Measurements from ENCODE around the gene NR3C1. TPM values are rescaled to one million over a fixed set of nuclear protein-coding genes. Genes with fewer than 3 reads are reported as not detected.

NR3C1 gene
- total RNA-seq, 4 donors from 2014 or later: 40.4 to 55.0 (median 45.2) TPM

DNA sequence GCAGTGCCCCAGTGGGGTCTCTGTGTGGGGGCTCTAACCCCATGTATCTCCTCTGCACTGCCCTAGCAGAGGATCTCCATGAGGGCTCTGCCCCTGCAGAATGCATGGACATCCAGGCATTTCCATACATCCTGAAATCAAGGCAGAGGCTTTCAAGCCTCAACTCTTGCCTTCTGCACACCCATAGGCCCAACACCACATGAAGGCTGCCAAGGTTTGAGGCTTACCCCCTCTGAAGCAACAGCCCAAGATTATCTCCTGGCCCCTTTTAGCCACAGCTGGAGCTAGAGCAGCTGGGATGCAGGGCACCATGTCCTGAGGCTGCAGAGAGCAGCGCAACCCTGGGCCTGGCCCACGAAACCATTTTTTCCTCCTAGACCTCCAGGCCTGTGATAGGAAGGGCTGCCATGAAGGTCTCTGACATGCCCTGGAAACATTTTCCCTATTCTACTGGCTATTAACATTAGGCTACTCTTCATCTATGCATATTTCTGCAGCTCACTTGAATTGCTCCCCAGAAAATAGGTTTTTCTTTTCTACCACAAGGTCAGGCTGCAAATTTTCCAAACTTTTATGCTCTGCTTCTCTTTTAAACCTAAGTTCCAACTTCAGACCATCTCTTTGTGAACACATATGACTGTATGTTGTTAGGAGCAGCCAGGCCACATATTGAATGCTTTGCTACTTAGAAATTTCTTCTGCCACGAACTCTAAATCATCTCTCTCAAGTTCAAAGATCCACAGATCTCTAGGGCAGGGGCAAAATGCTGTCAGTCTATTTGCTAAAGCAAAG is 18.4 kb downstream of the NR3C1 start:
- no peak for TF ChIP-seq POLR2A (IDR thresholded peaks at IDR 0.05)
- TF ChIP-seq, protein P1, sequence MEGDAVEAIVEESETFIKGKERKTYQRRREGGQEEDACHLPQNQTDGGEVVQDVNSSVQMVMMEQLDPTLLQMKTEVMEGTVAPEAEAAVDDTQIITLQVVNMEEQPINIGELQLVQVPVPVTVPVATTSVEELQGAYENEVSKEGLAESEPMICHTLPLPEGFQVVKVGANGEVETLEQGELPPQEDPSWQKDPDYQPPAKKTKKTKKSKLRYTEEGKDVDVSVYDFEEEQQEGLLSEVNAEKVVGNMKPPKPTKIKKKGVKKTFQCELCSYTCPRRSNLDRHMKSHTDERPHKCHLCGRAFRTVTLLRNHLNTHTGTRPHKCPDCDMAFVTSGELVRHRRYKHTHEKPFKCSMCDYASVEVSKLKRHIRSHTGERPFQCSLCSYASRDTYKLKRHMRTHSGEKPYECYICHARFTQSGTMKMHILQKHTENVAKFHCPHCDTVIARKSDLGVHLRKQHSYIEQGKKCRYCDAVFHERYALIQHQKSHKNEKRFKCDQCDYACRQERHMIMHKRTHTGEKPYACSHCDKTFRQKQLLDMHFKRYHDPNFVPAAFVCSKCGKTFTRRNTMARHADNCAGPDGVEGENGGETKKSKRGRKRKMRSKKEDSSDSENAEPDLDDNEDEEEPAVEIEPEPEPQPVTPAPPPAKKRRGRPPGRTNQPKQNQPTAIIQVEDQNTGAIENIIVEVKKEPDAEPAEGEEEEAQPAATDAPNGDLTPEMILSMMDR (IDR thresholded peaks at IDR 0.05): no peak
- no peak overlapping the region for H3K4me3 ChIP-seq (ENCODE audit: low read depth, poor library complexity, severe bottlenecking)
- intact Hi-C loops (cut with DNase I; ENCODE audit: low total_unique reads): no loop called here
- 93 to 100% methylated on average over 3 of the region's 3 CpGs for WGBS, 2 donors
- DNase-seq (ENCODE audit: low spot score in 2 of 2): no peak

DNA sequence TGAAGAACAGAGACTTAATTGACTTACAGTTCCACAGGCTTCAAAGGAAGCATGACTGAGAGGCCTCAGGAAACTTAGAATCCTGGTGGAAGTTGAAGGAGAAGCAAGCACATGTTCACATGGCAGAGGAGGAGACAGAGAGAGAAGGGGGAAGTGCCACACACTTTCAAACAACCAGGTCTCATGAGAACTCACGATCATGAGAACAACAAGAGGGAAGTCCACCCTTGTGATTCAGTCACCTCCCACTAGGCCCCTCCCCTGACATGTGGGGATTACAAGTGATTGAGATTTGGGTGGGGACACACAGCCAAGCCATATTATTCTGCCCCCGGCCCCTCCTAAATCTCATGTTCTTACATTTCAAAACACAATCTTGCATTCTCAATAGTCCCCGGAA is 19.5 kb downstream of the NR3C1 start:
- DNase-seq (ENCODE audit: low spot score in 2 of 2): no peak
- intact Hi-C loops (cut with DNase I; ENCODE audit: low total_unique reads): no loop called here
- WGBS, 2 donors: 90 to 91% methylated on average over 3 of the region's 3 CpGs
- H3K4me3 ChIP-seq (ENCODE audit: low read depth, poor library complexity, severe bottlenecking): no peak overlapping the region
- TF ChIP-seq POLR2A (IDR thresholded peaks at IDR 0.05): no peak
- TF ChIP-seq, protein P1 (IDR thresholded peaks at IDR 0.05): no peak

DNA sequence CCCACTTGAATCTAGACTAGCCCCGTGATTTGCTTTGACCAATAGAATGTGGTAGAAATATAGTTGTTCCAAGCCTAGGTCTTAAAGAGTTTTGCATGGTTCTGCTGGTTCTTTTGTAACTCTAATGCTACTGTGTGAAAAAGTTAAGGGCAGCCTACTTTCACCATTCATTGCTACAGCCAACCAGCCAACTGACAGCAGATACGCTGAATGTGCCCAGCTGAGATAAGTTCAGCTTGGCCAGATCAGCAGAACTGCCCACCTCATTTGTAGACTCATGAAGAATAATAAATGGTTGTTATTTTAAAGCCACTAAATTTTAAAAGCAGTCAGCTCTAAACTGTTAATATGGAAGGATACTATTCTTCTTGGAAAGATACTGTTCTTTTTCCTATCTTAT is 23.9 kb downstream of the NR3C1 start:
- intact Hi-C loops (cut with DNase I; ENCODE audit: low total_unique reads): no loop called here
- no peak overlapping the region for H3K4me3 ChIP-seq (ENCODE audit: low read depth, poor library complexity, severe bottlenecking)
- TF ChIP-seq POLR2A (IDR thresholded peaks at IDR 0.05): no peak
- TF ChIP-seq, protein P1 (IDR thresholded peaks at IDR 0.05): no peak
- no peak for DNase-seq (ENCODE audit: low spot score in 2 of 2)
- WGBS, 2 donors: 87 to 93% methylated on average over 2 of the region's 2 CpGs

DNA sequence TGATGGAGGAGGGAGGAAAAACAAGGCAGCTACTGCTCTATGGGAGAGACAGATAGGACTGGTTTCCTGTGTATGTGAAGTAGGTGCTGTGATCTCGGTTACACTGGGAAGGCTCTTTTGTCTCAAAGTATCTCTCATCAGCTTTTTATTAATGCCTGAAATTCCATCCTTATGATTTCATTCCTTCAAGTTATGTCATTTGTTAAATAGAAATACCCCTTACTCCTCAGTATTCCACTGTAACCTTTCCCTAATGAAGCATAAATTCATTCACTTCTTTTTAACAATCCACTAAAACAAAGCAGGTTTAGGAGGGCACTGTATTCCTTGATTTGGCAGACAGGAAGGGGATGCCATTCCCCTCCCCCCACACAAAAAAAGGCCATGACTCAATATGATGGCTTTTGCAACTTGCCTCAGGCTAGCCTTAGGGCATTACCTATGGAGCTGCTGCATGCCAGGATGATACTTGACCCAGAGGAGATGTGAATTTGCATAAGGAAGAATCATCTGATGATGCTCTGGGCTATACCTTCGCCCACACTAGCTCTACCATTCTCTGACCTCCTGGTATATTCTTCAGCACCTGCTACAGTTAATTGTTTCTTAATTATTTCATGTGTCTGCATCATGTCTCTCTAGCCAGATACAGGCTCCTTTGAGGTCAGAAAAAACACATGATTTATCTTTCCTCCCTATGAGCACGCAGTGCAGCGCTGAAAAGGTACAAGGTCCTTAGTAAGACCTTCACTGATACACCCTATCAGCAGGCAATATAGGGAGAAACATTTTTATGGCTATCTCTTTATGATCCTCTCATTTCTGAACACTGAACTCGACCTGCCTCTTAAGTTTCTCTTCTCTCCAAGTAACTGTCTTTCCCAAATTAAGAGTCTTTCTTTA is 26.3 kb downstream of the NR3C1 start:
- TF ChIP-seq, protein P1 (IDR thresholded peaks at IDR 0.05): no peak
- TF ChIP-seq POLR2A (IDR thresholded peaks at IDR 0.05): no peak
- no peak overlapping the region for H3K4me3 ChIP-seq (ENCODE audit: low read depth, poor library complexity, severe bottlenecking)
- no peak for DNase-seq (ENCODE audit: low spot score in 2 of 2)
- intact Hi-C loops (cut with DNase I; ENCODE audit: low total_unique reads): no loop called here
- WGBS, 2 donors: 79 to 84% methylated on average over 5 of the region's 5 CpGs

DNA sequence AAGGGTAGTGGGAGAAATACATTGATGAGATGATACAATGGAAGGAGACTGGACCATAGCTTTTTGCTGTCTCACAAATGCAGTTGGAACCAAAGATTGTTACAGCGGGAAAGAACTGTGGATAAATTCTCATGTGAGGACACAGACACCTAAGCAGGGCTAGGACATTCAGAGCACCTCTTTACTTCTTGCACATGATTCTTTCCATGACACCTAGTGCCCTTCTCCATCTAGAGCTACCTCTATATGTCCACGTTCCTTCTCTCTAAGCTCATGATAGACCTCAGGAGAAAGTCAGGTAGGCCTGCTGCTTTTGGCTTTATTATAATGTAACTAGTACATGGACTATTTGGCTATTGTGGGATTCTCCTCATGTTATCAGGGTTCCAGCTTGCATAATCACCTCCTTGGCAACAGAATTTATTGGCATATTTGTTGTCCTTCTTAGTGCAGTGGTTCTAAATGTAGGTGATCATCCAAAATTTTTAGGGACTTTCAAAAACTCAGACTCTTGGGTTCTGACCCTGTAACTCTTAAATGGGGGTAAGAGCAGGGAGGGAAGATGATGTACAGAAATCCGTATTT is 27.2 kb downstream of the NR3C1 start:
- no peak overlapping the region for H3K4me3 ChIP-seq (ENCODE audit: low read depth, poor library complexity, severe bottlenecking)
- DNase-seq (ENCODE audit: low spot score in 2 of 2): no peak
- intact Hi-C loops (cut with DNase I; ENCODE audit: low total_unique reads): no loop called here
- 94 to 95% methylated on average over 3 of the region's 3 CpGs for WGBS, 2 donors
- TF ChIP-seq POLR2A (IDR thresholded peaks at IDR 0.05): no peak
- TF ChIP-seq, protein P1 (IDR thresholded peaks at IDR 0.05): no peak
